Small intestine (tissue), 7 donors: ENCODE results near the gene ABL1. TPM values are rescaled to one million over a fixed set of nuclear protein-coding genes. Genes with fewer than 3 reads are reported as not detected.

Experiments
- DNase-seq, 2 donors: peaks; one replicate each; pipeline versions ENCODE4 v3.0.0 to v3.0.0-alpha.2; 2013
- FAIRE-seq: peaks from 2 replicates; lab custom pipeline; 2012; peaks lifted over from hg19 to GRCh38; lab: Jason Lieb, UNC
- H3K27ac ChIP-seq, 3 donors: one replicate each; pipeline ENCODE4 v1.5.1; 2013; ENCODE audit warnings: low read length in 2 of 3, mild to moderate bottlenecking in 2 of 3, control low read depth in 1 of 3, inconsistent platforms in 1 of 3, low read depth in 1 of 3, moderate library complexity in 1 of 3
- H3K27me3 ChIP-seq, 3 donors: one replicate each; pipeline ENCODE4 v1.6.1; 2013; ENCODE audit warnings: low read length in 3 of 3, inconsistent platforms in 1 of 3; ENCODE audit not compliant: control insufficient read depth in 3 of 3, insufficient read depth in 3 of 3
- H3K36me3 ChIP-seq, 3 donors: one replicate each; pipeline ENCODE4 v1.6.1; 2013; ENCODE audit warnings: low read length in 3 of 3, inconsistent platforms in 1 of 3, low read depth in 1 of 3, mild to moderate bottlenecking in 1 of 3, moderate library complexity in 1 of 3; ENCODE audit not compliant: control insufficient read depth in 3 of 3, insufficient read depth in 2 of 3
- H3K4me1 ChIP-seq, 3 donors: one replicate each; pipeline ENCODE4 v1.6.1; 2013; ENCODE audit warnings: low read length in 2 of 3, inconsistent platforms in 1 of 3, low read depth in 1 of 3, mild to moderate bottlenecking in 1 of 3, moderate library complexity in 1 of 3; ENCODE audit not compliant: control insufficient read depth in 3 of 3, insufficient read depth in 2 of 3
- H3K4me3 ChIP-seq, 3 donors: one replicate each; pipeline ENCODE4 v1.5.1; 2013; ENCODE audit warnings: low read length in 3 of 3, control low read depth in 1 of 3, inconsistent platforms in 1 of 3, low read depth in 1 of 3, mild to moderate bottlenecking in 1 of 3, moderate library complexity in 1 of 3
- H3K9me3 ChIP-seq, 2 donors: one replicate each; pipeline ENCODE4 v1.6.1; 2013; ENCODE audit warnings: low read depth in 1 of 2, low read length in 1 of 2; ENCODE audit not compliant: control insufficient read depth in 2 of 2, insufficient read depth in 1 of 2
- WGBS, 3 donors: extraction: QIAGEN DNeasy Blood & Tissue Kit; methylation state at CpG; one replicate each; pipeline ENCODE4 v1.1.7; 2013; 5-methylcytosine and 5-hydroxymethylcytosine counted together
- polyA plus RNA-seq, 4 donors: library from polyadenylated mRNA; stranded (reverse) in 3 of 4; unstranded in 1 of 4; fragments of 200-250 nt in 3 of 4; fragments of 120-200 nt in 1 of 4; gene quantifications; one replicate each; pipeline versions ENCODE4 v1.2.1 to v1.2.3, GENCODE V29; 2013
- donor health status: healthy with polysubstance abuse.
- donor health status: control.
- donor health status: control.
- donor health status: Bipolar disorder and iron deficiency.
- donor health status: healthy.

Gene ABL1
- polyA plus RNA-seq, 4 donors, result 8.7 to 58.1 (median 28.1) TPM

GRCh38 chr9:130884111-130884531 is 49.1 kb downstream of the ABL1 start:
- H3K4me1 ChIP-seq, result no peaks in the 10 kb centered on the region
- DNase-seq, result no peak
- H3K36me3 ChIP-seq, result peaks cover 26 to 89% (median 38%) of the 10 kb centered on the region in 3 donors
- no peak for FAIRE-seq
- H3K27ac ChIP-seq, result no peak overlapping the region
- no peak overlapping the region for H3K4me3 ChIP-seq
- no peaks in the 10 kb centered on the region for H3K27me3 ChIP-seq
- WGBS, 3 donors, result 87 to 90% (median 90%) methylated on average over 21 to 25 of the region's 25 CpGs
- no peaks in the 10 kb centered on the region for H3K9me3 ChIP-seq

- peaks cover 26 to 94% (median 38%) of the 10 kb centered on the region in 3 donors for H3K36me3 ChIP-seq
- H3K4me3 ChIP-seq, result no peak overlapping the region
- H3K9me3 ChIP-seq, result no peaks in the 10 kb centered on the region
- no peak overlapping the region for H3K27ac ChIP-seq
- DNase-seq (no peak), FAIRE-seq (no peak)
- no peaks in the 10 kb centered on the region for H3K4me1 ChIP-seq
- no peaks in the 10 kb centered on the region for H3K27me3 ChIP-seq
- WGBS, 3 donors, result 88 to 94% (median 92%) methylated on average over 47 of the region's 47 CpGs
These were observed 49.8 kb downstream of the ABL1 start for GRCh38 chr9:130884542-130885483.

DNA sequence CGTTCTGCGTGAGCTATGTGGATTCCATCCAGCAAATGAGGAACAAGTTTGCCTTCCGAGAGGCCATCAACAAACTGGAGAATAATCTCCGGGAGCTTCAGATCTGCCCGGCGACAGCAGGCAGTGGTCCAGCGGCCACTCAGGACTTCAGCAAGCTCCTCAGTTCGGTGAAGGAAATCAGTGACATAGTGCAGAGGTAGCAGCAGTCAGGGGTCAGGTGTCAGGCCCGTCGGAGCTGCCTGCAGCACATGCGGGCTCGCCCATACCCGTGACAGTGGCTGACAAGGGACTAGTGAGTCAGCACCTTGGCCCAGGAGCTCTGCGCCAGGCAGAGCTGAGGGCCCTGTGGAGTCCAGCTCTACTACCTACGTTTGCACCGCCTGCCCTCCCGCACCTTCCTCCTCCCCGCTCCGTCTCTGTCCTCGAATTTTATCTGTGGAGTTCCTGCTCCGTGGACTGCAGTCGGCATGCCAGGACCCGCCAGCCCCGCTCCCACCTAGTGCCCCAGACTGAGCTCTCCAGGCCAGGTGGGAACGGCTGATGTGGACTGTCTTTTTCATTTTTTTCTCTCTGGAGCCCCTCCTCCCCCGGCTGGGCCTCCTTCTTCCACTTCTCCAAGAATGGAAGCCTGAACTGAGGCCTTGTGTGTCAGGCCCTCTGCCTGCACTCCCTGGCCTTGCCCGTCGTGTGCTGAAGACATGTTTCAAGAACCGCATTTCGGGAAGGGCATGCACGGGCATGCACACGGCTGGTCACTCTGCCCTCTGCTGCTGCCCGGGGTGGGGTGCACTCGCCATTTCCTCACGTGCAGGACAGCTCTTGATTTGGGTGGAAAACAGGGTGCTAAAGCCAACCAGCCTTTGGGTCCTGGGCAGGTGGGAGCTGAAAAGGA is 50.7 kb downstream of the ABL1 start:
- H3K4me3 ChIP-seq, result no peak overlapping the region
- H3K27ac ChIP-seq, result no peak overlapping the region
- no peaks in the 10 kb centered on the region for H3K9me3 ChIP-seq
- WGBS, 3 donors, result 90 to 91% (median 91%) methylated on average over 35 of the region's 35 CpGs
- DNase-seq, result no peak
- H3K4me1 ChIP-seq, result no peaks in the 10 kb centered on the region
- no peak for FAIRE-seq
- no peaks in the 10 kb centered on the region for H3K27me3 ChIP-seq
- H3K36me3 ChIP-seq, result peaks cover 24 to 94% (median 40%) of the 10 kb centered on the region in 3 donors

- Histone ChIP-seq H3K27ac (no peak overlapping the region), H3K27me3 (no peaks in the 10 kb centered on the region), H3K4me1 (no peaks in the 10 kb centered on the region), H3K4me3 (no peak overlapping the region), H3K9me3 (no peaks in the 10 kb centered on the region), H3K36me3 (peaks cover 19 to 95% (median 34%) of the 10 kb centered on the region in 3 donors)
- 93 to 97% (median 93%) methylated on average over 22 to 23 of the region's 23 CpGs for WGBS, 3 donors
- FAIRE-seq (no peak), DNase-seq (no peak)
These were observed 51.9 kb downstream of the ABL1 start for GRCh38 chr9:130886981-130887380.

- no peak overlapping the region for H3K4me3 ChIP-seq
- 82 to 94% (median 92%) methylated on average over 25 of the region's 25 CpGs for WGBS, 3 donors
- H3K4me1 ChIP-seq, result no peaks in the 10 kb centered on the region
- H3K27me3 ChIP-seq, result no peaks in the 10 kb centered on the region
- FAIRE-seq, result no peak
- peaks cover 23 to 99% (median 35%) of the 10 kb centered on the region in 3 donors for H3K36me3 ChIP-seq
- no peak for DNase-seq
- H3K9me3 ChIP-seq, result no peaks in the 10 kb centered on the region
- H3K27ac ChIP-seq, result no peak overlapping the region
These were observed 52.6 kb downstream of the ABL1 start for GRCh38 chr9:130887494-130888144.

DNA sequence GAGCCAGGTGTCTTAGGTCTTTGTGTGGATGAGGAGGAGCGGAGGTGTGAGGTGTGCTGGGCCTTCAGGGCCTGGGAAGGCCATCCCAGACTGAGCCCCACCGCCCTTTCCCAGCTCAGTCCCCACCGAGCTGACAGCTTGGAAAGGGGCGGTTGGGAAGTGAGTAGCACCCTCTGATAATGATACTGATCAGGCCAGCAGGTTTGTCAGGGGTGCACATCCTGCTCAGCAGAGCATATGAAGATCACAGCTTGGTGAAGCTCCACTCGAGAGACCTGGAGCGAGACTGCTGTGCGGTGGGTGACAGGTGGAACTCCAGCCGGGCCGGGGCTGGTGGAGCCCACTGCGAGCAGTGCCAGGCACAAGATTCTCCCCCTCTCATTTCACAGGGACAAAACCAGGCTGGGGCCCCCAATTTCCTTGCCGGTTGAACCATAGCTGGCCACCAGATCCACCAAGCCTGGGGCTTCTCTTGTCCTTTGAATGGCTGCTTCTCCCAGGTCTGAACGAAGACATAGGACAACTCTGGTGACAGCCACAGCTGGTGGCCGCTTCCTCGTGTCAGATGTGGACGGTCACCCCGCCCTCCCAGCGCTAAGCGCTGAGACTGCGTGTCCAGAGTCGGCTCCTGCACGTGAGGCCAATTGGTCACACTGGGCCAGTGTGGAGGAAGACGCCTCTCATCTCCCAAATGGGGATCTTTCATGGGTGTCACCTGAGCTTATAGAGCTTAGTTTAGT is 53.3 kb downstream of the ABL1 start:
- WGBS, 3 donors, result 89 to 92% (median 91%) methylated on average over 21 to 22 of the region's 22 CpGs

DNA sequence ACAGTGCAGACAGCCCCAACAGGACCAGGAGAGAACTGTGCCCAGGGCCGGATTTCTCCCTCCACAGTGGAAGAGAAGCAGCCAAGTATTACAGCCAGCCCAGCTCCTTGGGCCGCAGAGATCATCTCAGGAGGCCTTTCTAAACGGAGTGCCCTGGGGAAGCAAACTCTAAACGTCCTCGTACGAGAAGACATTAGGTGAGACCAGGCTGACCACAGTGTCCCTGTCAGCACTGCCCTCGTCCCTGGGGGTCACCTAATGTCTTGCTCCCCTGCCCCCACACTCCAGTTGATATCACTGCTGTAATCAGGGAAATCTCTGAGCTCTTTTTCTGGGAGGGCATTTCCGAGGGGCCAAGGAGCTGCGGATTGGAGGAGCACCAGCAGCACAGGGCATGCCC is 55.1 kb downstream of the ABL1 start:
- Histone ChIP-seq H3K27me3 (no peaks in the 10 kb centered on the region), H3K9me3 (no peaks in the 10 kb centered on the region), H3K27ac (no peak overlapping the region), H3K4me3 (no peak overlapping the region), H3K4me1 (no peaks in the 10 kb centered on the region), H3K36me3 (peaks cover 12 to 93% (median 26%) of the 10 kb centered on the region in 3 donors)
- WGBS, 3 donors, result 87 to 92% (median 87%) methylated on average over 9 of the region's 9 CpGs
- no peak for DNase-seq
- FAIRE-seq, result no peak

More for the DNA sequence above, 53.3 kb downstream of the ABL1 start:
- Histone ChIP-seq H3K9me3 (no peaks in the 10 kb centered on the region), H3K4me1 (no peaks in the 10 kb centered on the region), H3K27ac (no peak overlapping the region), H3K4me3 (no peak overlapping the region), H3K36me3 (peaks cover 23 to 99% (median 36%) of the 10 kb centered on the region in 3 donors), H3K27me3 (no peaks in the 10 kb centered on the region)
- no peak for FAIRE-seq
- no peak for DNase-seq
